ENCODE results near the gene CORO2A. TPM values are rescaled to one million over a fixed set of nuclear protein-coding genes. Genes with fewer than 3 reads are reported as not detected.
A peak's percentile ranks its signal among the peaks of the same experiment; 100 is the strongest.

The CORO2A gene
- total and polyA plus RNA-seq, 8 donors, result 8.1 to 20.4 (median 9.3) TPM

DNA sequence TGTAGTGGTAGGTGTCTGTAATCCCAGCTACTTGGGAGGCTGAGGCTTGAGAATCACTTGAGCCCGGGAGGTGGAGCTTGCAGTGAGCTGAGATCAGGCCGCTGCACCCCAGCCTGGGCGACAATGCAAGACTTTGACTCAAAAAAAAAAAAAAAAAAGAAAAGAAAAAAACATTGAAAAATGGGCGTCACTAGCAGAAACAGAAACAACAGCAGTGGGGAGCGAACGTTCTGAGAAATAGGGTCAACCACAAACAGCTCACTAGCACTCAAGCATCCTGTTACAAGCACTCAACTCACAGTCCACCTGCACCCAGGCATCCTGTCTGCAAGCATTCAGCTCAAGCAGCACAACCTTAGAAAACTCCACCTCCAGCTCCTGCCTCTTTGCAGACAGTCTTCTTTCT lies 90.6 kb downstream of the CORO2A start:
- peak; percentile 81 for ATAC-seq
- no peak for TF ChIP-seq CTCF (IDR thresholded peaks at IDR 0.05)
- Histone ChIP-seq H3K4me1 (peaks cover 0 to 47% of the 10 kb centered on the region in 2 donors), H3K9me3 (no peaks in the 10 kb centered on the region), H3K4me3 (no peak overlapping the region), H3K27me3 (no peaks in the 10 kb centered on the region), H3K27ac (peak overlapping the region in 1 of 2 donors; percentile 45), H3K36me3 (peaks cover 0 to 51% of the 10 kb centered on the region in 2 donors)
- intact Hi-C loops (cut with DNase I), result no loop called here
- peak in 2 of 4 donors; percentile 35 to 68 for DNase-seq

DNA sequence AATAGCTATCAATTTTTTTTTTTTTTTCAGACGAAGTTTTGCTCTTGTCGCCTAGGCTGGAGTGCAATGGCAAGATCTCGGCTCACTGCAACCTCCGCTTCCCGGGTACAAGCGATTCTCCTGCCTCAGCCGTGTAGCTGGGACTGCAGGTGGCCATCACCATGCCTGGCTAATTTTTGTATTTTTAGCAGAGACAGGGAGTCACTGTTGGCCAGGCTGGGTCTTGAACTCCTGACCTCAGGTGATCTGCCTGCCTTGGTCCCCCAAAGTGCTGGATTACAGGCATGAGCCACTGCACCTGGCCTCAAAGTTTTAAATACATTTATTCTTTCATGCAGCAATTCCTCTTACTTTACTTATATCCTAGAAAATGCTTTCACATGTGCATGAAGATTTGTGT lies 91.0 kb downstream of the CORO2A start:
- intact Hi-C loops (cut with DNase I), result no loop called here
- peaks cover 0 to 45% of the 10 kb centered on the region in 2 donors for H3K4me1 ChIP-seq
- no peak for DNase-seq
- peak overlapping the region in 1 of 2 donors; percentile 45 for H3K27ac ChIP-seq
- H3K9me3 ChIP-seq, result no peaks in the 10 kb centered on the region
- ATAC-seq, result no peak
- TF ChIP-seq CTCF (IDR thresholded peaks at IDR 0.05), result no peak
- peaks cover 0 to 50% of the 10 kb centered on the region in 2 donors for H3K36me3 ChIP-seq
- H3K4me3 ChIP-seq, result no peak overlapping the region
- no peaks in the 10 kb centered on the region for H3K27me3 ChIP-seq

- intact Hi-C loops (cut with DNase I), result no loop called here
- Histone ChIP-seq H3K27me3 (no peaks in the 10 kb centered on the region), H3K4me3 (no peak overlapping the region), H3K4me1 (peaks cover 0 to 45% of the 10 kb centered on the region in 2 donors), H3K36me3 (peaks cover 0 to 53% of the 10 kb centered on the region in 2 donors), H3K27ac (peak overlapping the region in 1 of 2 donors; percentile 21), H3K9me3 (no peaks in the 10 kb centered on the region)
- ATAC-seq (no peak), DNase-seq (no peak)
- no peak for TF ChIP-seq CTCF (IDR thresholded peaks at IDR 0.05)
These were observed 92.0 kb downstream of the CORO2A start for GRCh38 chr9:98100456-98100855.

- Histone ChIP-seq H3K27me3 (no peaks in the 10 kb centered on the region), H3K9me3 (no peaks in the 10 kb centered on the region), H3K4me1 (peaks cover 0 to 41% of the 10 kb centered on the region in 2 donors), H3K4me3 (no peak overlapping the region), H3K27ac (peak overlapping the region in 1 of 2 donors; percentile 21), H3K36me3 (peaks cover 0 to 53% of the 10 kb centered on the region in 2 donors)
- peak; percentile 31 for ATAC-seq
- intact Hi-C loops (cut with DNase I), result no loop called here
- peak in 1 of 4 donors; percentile 31 for DNase-seq
- TF ChIP-seq CTCF (IDR thresholded peaks at IDR 0.05), result no peak
These were observed 92.5 kb downstream of the CORO2A start for GRCh38 chr9:98099898-98100297.

GRCh38 chr9:98099346-98099745 lies 93.1 kb downstream of the CORO2A start:
- H3K36me3 ChIP-seq, result peaks cover 0 to 55% of the 10 kb centered on the region in 2 donors
- no peak overlapping the region for H3K27ac ChIP-seq
- intact Hi-C loops (cut with DNase I), result no loop called here
- H3K4me3 ChIP-seq, result no peak overlapping the region
- TF ChIP-seq CTCF (IDR thresholded peaks at IDR 0.05), result no peak
- H3K27me3 ChIP-seq, result no peaks in the 10 kb centered on the region
- H3K9me3 ChIP-seq, result no peaks in the 10 kb centered on the region
- DNase-seq (no peak), ATAC-seq (no peak)
- H3K4me1 ChIP-seq, result peaks cover 0 to 36% of the 10 kb centered on the region in 2 donors
